ELR (cell line): ENCODE results near the gene CADM1.

Source experiments
- DNase-seq: peaks from one replicate; pipeline ENCODE4 v3.0.0-alpha.2; 2015; ENCODE audit warnings: low read depth

The CADM1 gene

GRCh38 chr11:115279813-115280761 is 224.1 kb downstream of the CADM1 start:
- no peak for DNase-seq

GRCh38 chr11:115276799-115277198 is 227.4 kb downstream of the CADM1 start:
- no peak for DNase-seq

GRCh38 chr11:115276191-115276590 is 228.0 kb downstream of the CADM1 start:
- no peak for DNase-seq

- DNase-seq = no peak
Observed at GRCh38 chr11:115275045-115275444, 229.2 kb downstream of the CADM1 start.

GRCh38 chr11:115272925-115273324 is 231.3 kb downstream of the CADM1 start:
- DNase-seq = no peak

GRCh38 chr11:115271643-115272042 is 232.6 kb downstream of the CADM1 start:
- no peak for DNase-seq

GRCh38 chr11:115269191-115269950 is 234.8 kb downstream of the CADM1 start:
- DNase-seq = no peak

GRCh38 chr11:115267871-115268270 is 236.3 kb downstream of the CADM1 start:
- DNase-seq = no peak

GRCh38 chr11:115267238-115267781 is 236.9 kb downstream of the CADM1 start:
- no peak for DNase-seq

- no peak for DNase-seq
Observed at GRCh38 chr11:115266066-115266639, 238.1 kb downstream of the CADM1 start.

GRCh38 chr11:115263799-115264656 is 240.2 kb downstream of the CADM1 start:
- no peak for DNase-seq

- no peak for DNase-seq
Observed at GRCh38 chr11:115258216-115258615, 246.0 kb downstream of the CADM1 start.

- DNase-seq = no peak
Observed at GRCh38 chr11:115257678-115258077, 246.5 kb downstream of the CADM1 start.

GRCh38 chr11:115257270-115257669 is 246.9 kb downstream of the CADM1 start:
- no peak for DNase-seq

- DNase-seq = no peak
Observed at GRCh38 chr11:115256397-115257197, 247.6 kb downstream of the CADM1 start.

GRCh38 chr11:115255006-115255762 is 249.0 kb downstream of the CADM1 start:
- no peak for DNase-seq

GRCh38 chr11:115251126-115251525 is 253.1 kb downstream of the CADM1 start:
- no peak for DNase-seq

GRCh38 chr11:115249061-115249578 is 255.1 kb downstream of the CADM1 start:
- no peak for DNase-seq

- DNase-seq = no peak
Observed at GRCh38 chr11:115247953-115248352, 256.3 kb downstream of the CADM1 start.

- no peak for DNase-seq
Observed at GRCh38 chr11:115247361-115247760, 256.9 kb downstream of the CADM1 start.
